Measurements from ENCODE around the gene CCDC59.

The CCDC59 gene

DNA sequence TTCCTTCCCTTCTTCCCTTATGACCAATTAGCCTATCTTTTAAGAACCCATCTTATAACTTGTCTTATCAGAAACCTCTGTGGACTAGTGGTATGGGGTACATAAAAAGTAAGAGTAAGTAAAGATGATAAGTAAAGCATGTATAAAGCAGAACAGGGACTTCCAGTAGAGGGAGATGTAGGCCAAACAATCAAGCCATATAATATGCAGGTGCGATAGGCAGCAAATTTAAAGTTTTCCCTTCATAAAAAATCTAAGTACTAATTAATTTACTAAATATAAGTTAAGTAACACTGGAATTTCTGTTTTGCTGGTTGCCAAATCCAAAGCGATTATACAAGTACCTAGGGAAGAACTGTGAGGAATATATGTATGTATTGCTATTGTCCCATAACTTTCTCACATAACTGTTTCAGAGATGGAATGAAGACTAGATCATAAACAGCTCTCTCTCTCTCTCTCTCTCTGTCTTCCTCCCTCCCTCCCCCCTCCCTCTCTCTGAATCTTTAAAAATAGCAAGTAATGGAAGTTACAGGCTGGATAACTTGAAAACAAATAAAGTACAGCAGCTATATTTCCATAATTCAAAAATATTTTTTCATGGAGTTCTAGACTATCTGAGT lies 25.9 kb upstream of the CCDC59 start:
- no peaks in the 10 kb centered on the region for H3K36me3 ChIP-seq (replicated peaks)
- no peaks in the 10 kb centered on the region for H3K27me3 ChIP-seq (replicated peaks)
- DNase-seq = peak; percentile 25
- no peak overlapping the region for H3K4me3 ChIP-seq (ENCODE audit: low read depth, low read length)
- H3K27ac ChIP-seq = no peak overlapping the region
- in situ Hi-C loops (cut with HindIII; ENCODE audit: low pct_ligation_motif_present, low sequenced_read_pairs) = no loop called here
- TF ChIP-seq CTCF (IDR thresholded peaks at IDR 0.05; ENCODE audit: low read depth, low read length, missing control alignments) = peak; percentile 51

- TF ChIP-seq CTCF (IDR thresholded peaks at IDR 0.05; ENCODE audit: low read depth, low read length, missing control alignments) = no peak
- H3K27me3 ChIP-seq (replicated peaks) = no peaks in the 10 kb centered on the region
- H3K27ac ChIP-seq = no peak overlapping the region
- no peaks in the 10 kb centered on the region for H3K36me3 ChIP-seq (replicated peaks)
- no peak overlapping the region for H3K4me3 ChIP-seq (ENCODE audit: low read depth, low read length)
- DNase-seq = no peak
- in situ Hi-C loops (cut with HindIII; ENCODE audit: low pct_ligation_motif_present, low sequenced_read_pairs) = no loop called here
These were observed 20.8 kb upstream of the CCDC59 start for GRCh38 chr12:82378997-82379396.

- Histone ChIP-seq H3K36me3 (replicated peaks) (no peaks in the 10 kb centered on the region), H3K4me3 (ENCODE audit: low read depth, low read length) (no peak overlapping the region), H3K27me3 (replicated peaks) (no peaks in the 10 kb centered on the region), H3K27ac (no peak overlapping the region)
- in situ Hi-C loops (cut with HindIII; ENCODE audit: low pct_ligation_motif_present, low sequenced_read_pairs) = no loop called here
- TF ChIP-seq CTCF (IDR thresholded peaks at IDR 0.05; ENCODE audit: low read depth, low read length, missing control alignments) = no peak
- DNase-seq = no peak
These were observed 17.0 kb upstream of the CCDC59 start for GRCh38 chr12:82375201-82375600.

DNA sequence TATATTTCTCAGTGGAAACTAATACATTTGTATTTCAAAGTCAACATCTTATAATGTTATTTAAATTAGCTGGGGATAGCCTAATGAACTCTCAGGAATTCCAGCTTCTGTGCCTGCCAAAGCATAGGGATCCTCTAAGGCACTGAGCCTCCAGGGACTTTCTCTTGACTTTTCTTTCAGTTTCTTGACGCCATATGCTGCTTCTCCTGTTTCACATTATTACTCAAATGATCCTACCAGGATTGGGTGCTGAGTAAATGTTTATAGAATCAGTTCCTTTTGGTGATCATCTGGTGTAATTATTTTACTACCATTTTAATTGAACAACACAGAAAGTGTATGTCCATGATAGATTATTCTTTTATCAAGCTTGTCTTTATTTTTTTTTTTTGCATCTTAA lies 8.0 kb upstream of the CCDC59 start:
- Histone ChIP-seq H3K36me3 (replicated peaks) (no peaks in the 10 kb centered on the region), H3K27ac (no peak overlapping the region), H3K4me3 (ENCODE audit: low read depth, low read length) (no peak overlapping the region), H3K27me3 (replicated peaks) (no peaks in the 10 kb centered on the region)
- in situ Hi-C loops (cut with HindIII; ENCODE audit: low pct_ligation_motif_present, low sequenced_read_pairs) = no loop called here
- DNase-seq = peak; percentile 7
- no peak for TF ChIP-seq CTCF (IDR thresholded peaks at IDR 0.05; ENCODE audit: low read depth, low read length, missing control alignments)

DNA sequence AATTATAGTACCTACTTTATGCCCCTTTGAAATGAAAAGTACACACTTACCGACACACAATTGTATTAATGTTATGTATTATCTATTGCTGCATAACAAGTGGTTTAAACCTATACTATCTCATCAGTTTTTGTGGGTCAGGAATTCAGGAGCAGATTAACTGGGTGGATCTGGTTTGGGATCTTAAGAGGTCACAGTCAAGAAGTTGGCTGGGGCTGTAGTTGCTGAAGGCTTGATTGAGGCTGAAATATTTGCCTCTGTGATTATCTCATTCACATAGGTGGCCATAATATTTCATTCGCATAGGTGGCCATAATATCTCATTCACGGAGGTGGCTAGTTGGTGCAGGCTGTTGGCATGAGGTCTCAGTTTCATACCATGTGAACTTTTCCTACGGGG lies 5.8 kb upstream of the CCDC59 start:
- no peak for DNase-seq

More for the DNA sequence above, 5.8 kb upstream of the CCDC59 start:
- in situ Hi-C loops (cut with HindIII; ENCODE audit: low pct_ligation_motif_present, low sequenced_read_pairs) = no loop called here
- Histone ChIP-seq H3K27ac (no peak overlapping the region), H3K36me3 (replicated peaks) (no peaks in the 10 kb centered on the region), H3K27me3 (replicated peaks) (no peaks in the 10 kb centered on the region), H3K4me3 (ENCODE audit: low read depth, low read length) (no peak overlapping the region)
- no peak for TF ChIP-seq CTCF (IDR thresholded peaks at IDR 0.05; ENCODE audit: low read depth, low read length, missing control alignments)
